ENCODE results near the gene CRHR1. TPM values are rescaled to one million over a fixed set of nuclear protein-coding genes. Genes with fewer than 3 reads are reported as not detected.
A peak's percentile ranks its signal among the peaks of the same experiment; 100 is the strongest.

CRHR1 gene
- total and polyA plus RNA-seq, 4 experiments from 2014 or later, result not detected

GRCh38 chr17:45839442-45839841 is 55.3 kb downstream of the CRHR1 start:
- no peak overlapping the region for H3K27ac Mint-ChIP-seq

GRCh38 chr17:45841186-45841585 is 57.1 kb downstream of the CRHR1 start:
- H3K4me3 ChIP-seq (ENCODE audit: low read length in 2 of 2), result no peak overlapping the region
- Mint-ChIP-seq H3K27me3 (peaks cover 0 to 1% of the 10 kb centered on the region in 2 donors), H3K4me1 (no peaks in the 10 kb centered on the region), H3K9me3 (no peaks in the 10 kb centered on the region), H3K4me3 (no peak overlapping the region), H3K27ac (peak overlapping the region in 1 of 7 donors; percentile 17), H3K36me3 (no peaks in the 10 kb centered on the region)
- no peaks in the 10 kb centered on the region for H3K27me3 ChIP-seq (ENCODE audit: insufficient read depth, low read length)
- intact Hi-C loops (cut with micrococcal nuclease), result no loop called here
- no peaks in the 10 kb centered on the region for H3K36me3 ChIP-seq (ENCODE audit: insufficient read depth, low read length)
- ChIA-PET POLR2A (ENCODE audit: partially characterized antibody) (no interaction called here), CTCF (ENCODE audit: partially characterized antibody) (interaction anchor here (1.1 to 10.7 kb wide), 3 partner anchors 10 to 202 kb away, joined by 3 to 149 read pairs (median 10); no protein-coding TSS in a partner anchor)
- no peak for DNase-seq
- H3K27ac ChIP-seq (ENCODE audit: low read depth, low read length), result no peak overlapping the region
- H3K4me1 ChIP-seq (ENCODE audit: insufficient read depth, low read length), result no peaks in the 10 kb centered on the region
- no peaks in the 10 kb centered on the region for H3K9me3 ChIP-seq (ENCODE audit: control insufficient read depth in 1 of 2, low read length in 2 of 2)

More at GRCh38 chr17:45839442-45839841, 55.3 kb downstream of the CRHR1 start:
- no peak for DNase-seq
- no peaks in the 10 kb centered on the region for H3K4me1 Mint-ChIP-seq
- Histone ChIP-seq H3K27ac (ENCODE audit: low read depth, low read length) (no peak overlapping the region), H3K9me3 (ENCODE audit: control insufficient read depth in 1 of 2, low read length in 2 of 2) (no peaks in the 10 kb centered on the region), H3K4me1 (ENCODE audit: insufficient read depth, low read length) (no peaks in the 10 kb centered on the region), H3K27me3 (ENCODE audit: insufficient read depth, low read length) (no peaks in the 10 kb centered on the region), H3K4me3 (ENCODE audit: low read length in 2 of 2) (no peak overlapping the region), H3K36me3 (ENCODE audit: insufficient read depth, low read length) (no peaks in the 10 kb centered on the region)
- H3K27me3 Mint-ChIP-seq, result peaks cover 1% of the 10 kb centered on the region in 2 donors
- intact Hi-C loops (cut with micrococcal nuclease), result no loop called here
- H3K36me3 Mint-ChIP-seq, result no peaks in the 10 kb centered on the region
- ChIA-PET POLR2A (ENCODE audit: partially characterized antibody) (no interaction called here), CTCF (ENCODE audit: partially characterized antibody) (interaction anchor here (1.1 to 10.7 kb wide), 3 partner anchors 8 to 200 kb away, joined by 3 to 149 read pairs (median 10); no protein-coding TSS in a partner anchor)
- no peaks in the 10 kb centered on the region for H3K9me3 Mint-ChIP-seq
- no peak overlapping the region for H3K4me3 Mint-ChIP-seq

- Histone ChIP-seq H3K4me3 (ENCODE audit: low read length in 2 of 2) (no peak overlapping the region), H3K4me1 (ENCODE audit: insufficient read depth, low read length) (no peaks in the 10 kb centered on the region), H3K27me3 (ENCODE audit: insufficient read depth, low read length) (no peaks in the 10 kb centered on the region), H3K27ac (ENCODE audit: low read depth, low read length) (no peak overlapping the region), H3K36me3 (ENCODE audit: insufficient read depth, low read length) (no peaks in the 10 kb centered on the region), H3K9me3 (ENCODE audit: control insufficient read depth in 1 of 2, low read length in 2 of 2) (no peaks in the 10 kb centered on the region)
- H3K4me3 Mint-ChIP-seq, result no peak overlapping the region
- CTCF ChIA-PET (ENCODE audit: partially characterized antibody), result no interaction called here
- POLR2A ChIA-PET (ENCODE audit: partially characterized antibody), result no interaction called here
- intact Hi-C loops (cut with micrococcal nuclease), result no loop called here
- peak overlapping the region in 1 of 7 donors; percentile 57 for H3K27ac Mint-ChIP-seq
- no peaks in the 10 kb centered on the region for H3K9me3 Mint-ChIP-seq
- H3K27me3 Mint-ChIP-seq, result peaks cover 0 to 1% of the 10 kb centered on the region in 2 donors
- H3K4me1 Mint-ChIP-seq, result no peaks in the 10 kb centered on the region
- DNase-seq, result no peak
- no peaks in the 10 kb centered on the region for H3K36me3 Mint-ChIP-seq
Observed at GRCh38 chr17:45841883-45842525, 57.9 kb downstream of the CRHR1 start.

GRCh38 chr17:45843722-45844121 is 59.6 kb downstream of the CRHR1 start:
- Mint-ChIP-seq H3K9me3 (no peaks in the 10 kb centered on the region), H3K4me3 (no peak overlapping the region), H3K36me3 (no peaks in the 10 kb centered on the region), H3K27ac (no peak overlapping the region), H3K27me3 (no peaks in the 10 kb centered on the region), H3K4me1 (no peaks in the 10 kb centered on the region)
- DNase-seq, result no peak
- ChIA-PET POLR2A (ENCODE audit: partially characterized antibody) (no interaction called here), CTCF (ENCODE audit: partially characterized antibody) (no interaction called here)
- Histone ChIP-seq H3K36me3 (ENCODE audit: insufficient read depth, low read length) (no peaks in the 10 kb centered on the region), H3K27ac (ENCODE audit: low read depth, low read length) (no peak overlapping the region), H3K9me3 (ENCODE audit: control insufficient read depth in 1 of 2, low read length in 2 of 2) (no peaks in the 10 kb centered on the region), H3K4me3 (ENCODE audit: low read length in 2 of 2) (no peak overlapping the region), H3K4me1 (ENCODE audit: insufficient read depth, low read length) (no peaks in the 10 kb centered on the region), H3K27me3 (ENCODE audit: insufficient read depth, low read length) (no peaks in the 10 kb centered on the region)
- intact Hi-C loops (cut with micrococcal nuclease), result no loop called here

GRCh38 chr17:45844695-45845375 is 60.7 kb downstream of the CRHR1 start, which contains the start of gene SPPL2C:
SPPL2C (plus strand) TSS chr17:45844881; CDS start chr17:45844907, 26 bp downstream.
- ChIA-PET POLR2A (ENCODE audit: partially characterized antibody) (no interaction called here), CTCF (ENCODE audit: partially characterized antibody) (interaction anchor here (1.1 kb wide), 1 partner anchor 11 kb away, joined by 3 read pairs; no protein-coding TSS in a partner anchor)
- Histone ChIP-seq H3K9me3 (ENCODE audit: control insufficient read depth in 1 of 2, low read length in 2 of 2) (no peaks in the 10 kb centered on the region), H3K27me3 (ENCODE audit: insufficient read depth, low read length) (no peaks in the 10 kb centered on the region), H3K36me3 (ENCODE audit: insufficient read depth, low read length) (no peaks in the 10 kb centered on the region), H3K4me1 (ENCODE audit: insufficient read depth, low read length) (no peaks in the 10 kb centered on the region), H3K4me3 (ENCODE audit: low read length in 2 of 2) (no peak within 1 kb of the TSS), H3K27ac (ENCODE audit: low read depth, low read length) (no peak within 1 kb of the TSS)
- H3K4me3 Mint-ChIP-seq, result peak within 1 kb of the TSS in 1 of 8 donors; percentile 52
- no peaks in the 10 kb centered on the region for H3K4me1 Mint-ChIP-seq
- H3K9me3 Mint-ChIP-seq, result no peaks in the 10 kb centered on the region
- H3K27me3 Mint-ChIP-seq, result peaks cover 1 to 3% of the 10 kb centered on the region in 2 donors
- intact Hi-C loops (cut with micrococcal nuclease), result no loop called here
- no peak within 1 kb of the TSS for H3K27ac Mint-ChIP-seq
- DNase-seq, result no peak
- H3K36me3 Mint-ChIP-seq, result no peaks in the 10 kb centered on the region

GRCh38 chr17:45845376-45846185 is 61.5 kb downstream of the CRHR1 start:
- Histone ChIP-seq H3K4me3 (ENCODE audit: low read length in 2 of 2) (no peak overlapping the region), H3K9me3 (ENCODE audit: control insufficient read depth in 1 of 2, low read length in 2 of 2) (no peaks in the 10 kb centered on the region), H3K36me3 (ENCODE audit: insufficient read depth, low read length) (no peaks in the 10 kb centered on the region), H3K27me3 (ENCODE audit: insufficient read depth, low read length) (no peaks in the 10 kb centered on the region), H3K4me1 (ENCODE audit: insufficient read depth, low read length) (no peaks in the 10 kb centered on the region), H3K27ac (ENCODE audit: low read depth, low read length) (no peak overlapping the region)
- ChIA-PET POLR2A (ENCODE audit: partially characterized antibody) (no interaction called here), CTCF (ENCODE audit: partially characterized antibody) (no interaction called here)
- no peaks in the 10 kb centered on the region for H3K9me3 Mint-ChIP-seq
- H3K27me3 Mint-ChIP-seq, result peaks cover 3 to 7% of the 10 kb centered on the region in 2 donors
- no peaks in the 10 kb centered on the region for H3K4me1 Mint-ChIP-seq
- peak overlapping the region in 1 of 8 donors; percentile 52 for H3K4me3 Mint-ChIP-seq
- no peak overlapping the region for H3K27ac Mint-ChIP-seq
- H3K36me3 Mint-ChIP-seq, result no peaks in the 10 kb centered on the region
- intact Hi-C loops (cut with micrococcal nuclease), result no loop called here
- no peak for DNase-seq

- Histone ChIP-seq H3K4me3 (ENCODE audit: low read length in 2 of 2) (no peak overlapping the region), H3K27ac (ENCODE audit: low read depth, low read length) (no peak overlapping the region), H3K9me3 (ENCODE audit: control insufficient read depth in 1 of 2, low read length in 2 of 2) (no peaks in the 10 kb centered on the region), H3K27me3 (ENCODE audit: insufficient read depth, low read length) (no peaks in the 10 kb centered on the region), H3K36me3 (ENCODE audit: insufficient read depth, low read length) (no peaks in the 10 kb centered on the region), H3K4me1 (ENCODE audit: insufficient read depth, low read length) (no peaks in the 10 kb centered on the region)
- Mint-ChIP-seq H3K4me3 (no peak overlapping the region), H3K36me3 (no peaks in the 10 kb centered on the region), H3K27ac (no peak overlapping the region), H3K27me3 (peaks cover 6 to 13% of the 10 kb centered on the region in 2 donors), H3K4me1 (no peaks in the 10 kb centered on the region), H3K9me3 (no peaks in the 10 kb centered on the region)
- intact Hi-C loops (cut with micrococcal nuclease), result no loop called here
- CTCF ChIA-PET (ENCODE audit: partially characterized antibody), result no interaction called here
- POLR2A ChIA-PET (ENCODE audit: partially characterized antibody), result no interaction called here
- no peak for DNase-seq
Observed at GRCh38 chr17:45846223-45846622, 62.1 kb downstream of the CRHR1 start.

All from CD4-positive, alpha-beta memory T cell (primary cell).